HL-60 (cell line): Measurements from ENCODE around the gene NCAPD3.

Source experiments
- CTCF ChIP-seq: IDR thresholded peaks from one replicate; pipeline ENCODE4 v1.5.1; 2011; ENCODE audit warnings: low read length, control low read depth, inconsistent platforms; ENCODE audit not compliant: insufficient read depth
- GABPA ChIP-seq: IDR thresholded peaks from 2 replicates; pipeline ENCODE4 v1.6.1; 2012; ENCODE audit warnings: low read depth
- REST ChIP-seq: IDR thresholded peaks from 2 replicates; pipeline ENCODE4 v1.6.1; 2012; ENCODE audit warnings: low read depth; ENCODE audit not compliant: insufficient replicate concordance

- TF ChIP-seq CTCF: no peak
- TF ChIP-seq GABPA: no peak
- no peak for TF ChIP-seq REST
Observed at GRCh38 chr11:134120143-134120850, 103.5 kb downstream of the NCAPD3 start.
